Small intestine (tissue), 7 donors: ENCODE data around the gene RHOV. TPM values are rescaled to one million over a fixed set of nuclear protein-coding genes. Genes with fewer than 3 reads are reported as not detected.
"Not testable (repeated sequence)": the region's sequence is repeated elsewhere in the genome, so short reads cannot be mapped to it uniquely, and the experiment has no call there.

Experiments used
- DNase-seq, 2 donors: peaks; one replicate each; pipeline versions ENCODE4 v3.0.0 to v3.0.0-alpha.2; 2013
- FAIRE-seq: peaks from 2 replicates; lab custom pipeline; 2012; peaks lifted over from hg19 to GRCh38; lab: Jason Lieb, UNC
- H3K27ac ChIP-seq, 3 donors: one replicate each; pipeline ENCODE4 v1.5.1; 2013; ENCODE audit warnings: low read length in 2 of 3, mild to moderate bottlenecking in 2 of 3, control low read depth in 1 of 3, inconsistent platforms in 1 of 3, low read depth in 1 of 3, moderate library complexity in 1 of 3
- H3K27me3 ChIP-seq, 3 donors: one replicate each; pipeline ENCODE4 v1.6.1; 2013; ENCODE audit warnings: low read length in 3 of 3, inconsistent platforms in 1 of 3; ENCODE audit not compliant: control insufficient read depth in 3 of 3, insufficient read depth in 3 of 3
- H3K36me3 ChIP-seq, 3 donors: one replicate each; pipeline ENCODE4 v1.6.1; 2013; ENCODE audit warnings: low read length in 3 of 3, inconsistent platforms in 1 of 3, low read depth in 1 of 3, mild to moderate bottlenecking in 1 of 3, moderate library complexity in 1 of 3; ENCODE audit not compliant: control insufficient read depth in 3 of 3, insufficient read depth in 2 of 3
- H3K4me1 ChIP-seq, 3 donors: one replicate each; pipeline ENCODE4 v1.6.1; 2013; ENCODE audit warnings: low read length in 2 of 3, inconsistent platforms in 1 of 3, low read depth in 1 of 3, mild to moderate bottlenecking in 1 of 3, moderate library complexity in 1 of 3; ENCODE audit not compliant: control insufficient read depth in 3 of 3, insufficient read depth in 2 of 3
- H3K4me3 ChIP-seq, 3 donors: one replicate each; pipeline ENCODE4 v1.5.1; 2013; ENCODE audit warnings: low read length in 3 of 3, control low read depth in 1 of 3, inconsistent platforms in 1 of 3, low read depth in 1 of 3, mild to moderate bottlenecking in 1 of 3, moderate library complexity in 1 of 3
- H3K9me3 ChIP-seq, 2 donors: one replicate each; pipeline ENCODE4 v1.6.1; 2013; ENCODE audit warnings: low read depth in 1 of 2, low read length in 1 of 2; ENCODE audit not compliant: control insufficient read depth in 2 of 2, insufficient read depth in 1 of 2
- WGBS, 3 donors: extraction: QIAGEN DNeasy Blood & Tissue Kit; methylation state at CpG; one replicate each; pipeline ENCODE4 v1.1.7; 2013; 5-methylcytosine and 5-hydroxymethylcytosine counted together
- polyA plus RNA-seq, 4 donors: library from polyadenylated mRNA; stranded (reverse) in 3 of 4; unstranded in 1 of 4; fragments of 200-250 nt in 3 of 4; fragments of 120-200 nt in 1 of 4; gene quantifications; one replicate each; pipeline versions ENCODE4 v1.2.1 to v1.2.3, GENCODE V29; 2013
- donor health status: healthy with polysubstance abuse.
- donor health status: control.
- donor health status: control.
- donor health status: Bipolar disorder and iron deficiency.
- donor health status: healthy.

Gene RHOV
- polyA plus RNA-seq, 4 donors = 0.67 to 1.9 (median 1.6) TPM

DNA sequence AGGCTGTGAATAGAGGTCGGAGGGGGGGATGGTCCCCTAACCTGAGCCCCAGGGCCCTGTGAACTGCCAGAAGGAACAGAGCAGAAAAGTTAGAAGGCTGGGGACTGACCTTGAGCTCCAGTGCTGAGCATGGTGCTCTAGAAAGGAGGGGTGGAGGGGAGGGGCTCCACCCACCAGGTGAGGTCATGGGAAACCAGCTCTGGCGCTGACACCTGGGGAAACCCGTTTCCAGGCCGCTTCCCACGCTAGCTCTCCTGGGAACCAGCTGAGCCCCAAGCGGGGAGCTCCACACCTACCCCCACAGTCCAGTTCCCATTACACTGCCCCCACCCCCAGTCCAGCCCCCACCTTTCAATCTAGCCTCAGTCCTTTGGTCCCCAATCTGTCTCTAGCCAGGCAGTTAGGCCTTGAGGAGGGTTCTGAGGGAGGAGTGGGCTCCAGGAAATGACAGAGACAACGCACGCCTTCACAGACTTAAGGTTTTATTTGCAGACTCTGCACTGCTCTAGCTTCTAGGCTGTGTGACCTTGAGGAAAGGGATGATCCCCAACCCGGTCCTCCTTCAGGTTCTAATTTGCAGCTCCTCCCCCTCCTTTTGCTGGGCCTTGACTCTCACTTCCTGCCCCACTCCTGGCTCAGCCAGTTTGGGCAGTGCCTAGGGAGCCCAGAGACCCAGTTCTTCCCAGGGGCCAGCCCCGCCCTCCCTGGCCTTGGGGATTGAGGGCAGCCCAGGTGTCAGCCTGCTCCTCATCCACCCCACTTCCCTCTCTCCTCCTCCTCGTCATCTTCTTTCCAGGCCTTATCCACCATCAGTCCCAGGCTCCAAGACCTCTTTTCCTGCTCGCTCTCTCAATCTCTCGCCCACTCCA is 2.1 kb downstream of the RHOV start:
- peaks cover 0 to 13% (median 5%) of the 10 kb centered on the region in 3 donors for H3K4me1 ChIP-seq
- peak overlapping the region in 1 of 3 donors; percentile 28 for H3K27ac ChIP-seq
- H3K4me3 ChIP-seq = no peak overlapping the region
- 45 to 69% (median 45%) methylated on average over 13 of the region's 13 CpGs for WGBS, 3 donors
- no peaks in the 10 kb centered on the region for H3K36me3 ChIP-seq
- DNase-seq = peak; percentile 62 to 84
- peaks cover 0 to 10% (median 3%) of the 10 kb centered on the region in 3 donors for H3K27me3 ChIP-seq
- no peaks in the 10 kb centered on the region for H3K9me3 ChIP-seq
- FAIRE-seq = no peak

- no peaks in the 10 kb centered on the region for H3K36me3 ChIP-seq
- DNase-seq (no peak), FAIRE-seq (no peak)
- peaks cover 0 to 13% (median 5%) of the 10 kb centered on the region in 3 donors for H3K4me1 ChIP-seq
- no peak overlapping the region for H3K4me3 ChIP-seq
- 80 to 93% (median 81%) methylated on average over 1 of the region's 1 CpG for WGBS, 3 donors
- H3K27ac ChIP-seq = no peak overlapping the region
- H3K27me3 ChIP-seq = peaks cover 0 to 10% (median 3%) of the 10 kb centered on the region in 3 donors
- H3K9me3 ChIP-seq = no peaks in the 10 kb centered on the region
These were observed 3.3 kb downstream of the RHOV start for GRCh38 chr15:40870716-40871115.

DNA sequence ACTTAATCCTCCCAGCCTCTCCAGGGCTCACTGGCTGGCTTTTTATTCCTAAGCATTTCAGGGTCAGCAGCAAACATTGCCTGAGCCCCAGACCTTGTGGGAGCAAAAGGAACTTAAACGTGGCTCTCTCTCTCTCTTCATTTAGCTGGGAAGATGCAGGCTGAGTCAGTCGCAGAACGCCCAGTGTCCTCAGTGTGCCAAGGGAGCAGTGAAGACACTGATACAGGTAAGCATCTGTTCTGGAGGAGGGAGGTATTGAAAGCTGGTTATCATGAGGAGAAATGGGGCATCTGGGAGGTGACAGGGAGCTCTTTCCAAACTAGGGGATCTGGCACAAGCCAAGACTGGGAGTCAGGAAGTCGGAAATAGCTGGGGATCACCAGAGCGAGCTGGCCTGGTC is 4.3 kb downstream of the RHOV start:
- Histone ChIP-seq H3K27ac (no peak overlapping the region), H3K4me3 (no peak overlapping the region), H3K36me3 (no peaks in the 10 kb centered on the region), H3K27me3 (peaks cover 0 to 9% (median 3%) of the 10 kb centered on the region in 3 donors), H3K4me1 (peaks cover 0 to 13% (median 5%) of the 10 kb centered on the region in 3 donors), H3K9me3 (no peaks in the 10 kb centered on the region)
- DNase-seq = no peak
- WGBS, 3 donors = 79 to 86% (median 81%) methylated on average over 5 of the region's 5 CpGs
- no peak for FAIRE-seq

- no peak overlapping the region for H3K27ac ChIP-seq
- DNase-seq (no peak), FAIRE-seq (no peak)
- WGBS, 3 donors = 96 to 98% (median 96%) methylated on average over 4 of the region's 4 CpGs
- H3K4me1 ChIP-seq = peaks cover 0 to 20% (median 3%) of the 10 kb centered on the region in 3 donors
- no peaks in the 10 kb centered on the region for H3K36me3 ChIP-seq
- H3K9me3 ChIP-seq = no peaks in the 10 kb centered on the region
- H3K27me3 ChIP-seq = no peaks in the 10 kb centered on the region
- H3K4me3 ChIP-seq = no peak overlapping the region
These were observed 6.8 kb downstream of the RHOV start for GRCh38 chr15:40867199-40867598.

- DNase-seq = peak in 1 of 2 donors; percentile 53
- peaks cover 0 to 31% (median 0%) of the 10 kb centered on the region in 3 donors for H3K4me1 ChIP-seq
- 33 to 50% (median 38%) methylated on average over 4 of the region's 4 CpGs for WGBS, 3 donors
- no peak overlapping the region for H3K27ac ChIP-seq
- no peaks in the 10 kb centered on the region for H3K27me3 ChIP-seq
- H3K9me3 ChIP-seq = no peaks in the 10 kb centered on the region
- no peak overlapping the region for H3K4me3 ChIP-seq
- peaks cover 0 to 4% (median 0%) of the 10 kb centered on the region in 3 donors for H3K36me3 ChIP-seq
- no peak for FAIRE-seq
These were observed 10.3 kb downstream of the RHOV start for GRCh38 chr15:40863660-40864270.

- H3K4me3 ChIP-seq, H3K27me3 ChIP-seq, H3K27ac ChIP-seq, H3K9me3 ChIP-seq, FAIRE-seq: not testable (repeated sequence)
- 57 to 75% (median 62%) methylated on average over 4 of the region's 4 CpGs for WGBS, 3 donors
- Histone ChIP-seq H3K36me3 (peaks cover 0 to 29% (median 6%) of the 10 kb centered on the region in 3 donors), H3K4me1 (peaks cover 0 to 46% (median 0%) of the 10 kb centered on the region in 3 donors)
- DNase-seq = peak in 1 of 2 donors; percentile 47
These were observed 12.9 kb downstream of the RHOV start for GRCh38 chr15:40861147-40861546.

- no peak for FAIRE-seq
- H3K4me3 ChIP-seq = no peak overlapping the region
- no peaks in the 10 kb centered on the region for H3K27me3 ChIP-seq
- H3K27ac ChIP-seq = peak overlapping the region in 2 of 3 donors; percentile 64 to 82
- H3K36me3 ChIP-seq = peaks cover 3 to 47% (median 9%) of the 10 kb centered on the region in 3 donors
- H3K4me1 ChIP-seq = peaks cover 0 to 48% (median 0%) of the 10 kb centered on the region in 3 donors
- 29 to 39% (median 36%) methylated on average over 18 of the region's 18 CpGs for WGBS, 3 donors
- H3K9me3 ChIP-seq = no peaks in the 10 kb centered on the region
- DNase-seq = peak; percentile 85 to 94
These were observed 14.7 kb downstream of the RHOV start for GRCh38 chr15:40859206-40859851.

DNA sequence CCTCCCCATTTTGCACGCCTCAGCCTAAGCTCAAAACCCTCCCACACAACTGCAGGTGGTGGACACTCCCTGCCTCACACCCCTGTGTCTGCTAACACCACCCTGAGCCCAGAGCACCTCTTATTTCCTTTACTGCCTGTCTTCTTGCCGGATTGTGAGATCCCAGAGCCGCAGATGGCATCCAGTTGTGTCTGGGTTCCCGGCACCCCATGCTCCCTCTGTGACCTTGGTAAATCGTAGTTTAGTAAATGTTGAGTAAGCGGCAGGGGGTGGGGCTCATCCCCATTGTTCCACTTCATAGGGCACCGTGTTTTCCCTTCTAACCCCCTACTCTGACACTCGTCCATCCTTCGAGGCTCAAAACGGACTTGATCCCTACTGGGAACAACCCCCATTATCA is 15.3 kb downstream of the RHOV start:
- Histone ChIP-seq H3K4me3 (no peak overlapping the region), H3K27ac (peak overlapping the region in 1 of 3 donors; percentile 82), H3K27me3 (no peaks in the 10 kb centered on the region), H3K4me1 (peaks cover 0 to 43% (median 0%) of the 10 kb centered on the region in 3 donors), H3K36me3 (peaks cover 3 to 54% (median 15%) of the 10 kb centered on the region in 3 donors), H3K9me3 (no peaks in the 10 kb centered on the region)
- WGBS, 3 donors = 60 to 68% (median 61%) methylated on average over 10 of the region's 10 CpGs
- FAIRE-seq (no peak), DNase-seq (no peak)
